Spleen (tissue), 11 donors: ENCODE measurements around the gene LZTFL1. TPM values are rescaled to one million over a fixed set of nuclear protein-coding genes. Genes with fewer than 3 reads are reported as not detected.

Experiments
- DNase-seq: peaks from one replicate; pipeline ENCODE4 v3.0.0-alpha.2; 2020
- H3K27ac ChIP-seq, 8 donors: fragments of 200-600 bp; sonication (generic) in 7 of 8; 1 replicate in 4 of 8; 2 replicates in 4 of 8; pipeline versions ENCODE4 v1.5.0 to v1.8.0; 2016 to 2021; ENCODE audit warnings: inconsistent platforms in 4 of 8, mild to moderate bottlenecking in 4 of 8, moderate library complexity in 1 of 8
- H3K27me3 ChIP-seq, 7 donors: fragments of 200-600 bp; sonication (generic) in 6 of 7; replicated peaks in 1 of 7; 1 replicate in 4 of 7; 2 replicates in 3 of 7; pipeline versions ENCODE4 v1.5.0 to v1.8.0; 2016 to 2021; ENCODE audit warnings: inconsistent platforms in 3 of 7, mild to moderate bottlenecking in 1 of 7
- H3K36me3 ChIP-seq, 6 donors: fragments of 200-600 bp; sonication (generic) in 5 of 6; 1 replicate in 4 of 6; 2 replicates in 2 of 6; pipeline versions ENCODE4 v1.5.0 to v1.8.0; 2016 to 2021; ENCODE audit warnings: inconsistent platforms in 2 of 6
- H3K4me1 ChIP-seq, 6 donors: fragments of 200-600 bp; sonication (generic) in 5 of 6; 1 replicate in 3 of 6; 2 replicates in 3 of 6; pipeline versions ENCODE4 v1.5.0 to v1.8.0; 2016 to 2021; ENCODE audit warnings: inconsistent platforms in 3 of 6
- H3K4me3 ChIP-seq, 8 donors: fragments of 200-600 bp; sonication (generic) in 7 of 8; 1 replicate in 4 of 8; 2 replicates in 4 of 8; pipeline versions ENCODE4 v1.5.0 to v1.8.0; 2016 to 2021; ENCODE audit warnings: inconsistent platforms in 4 of 8, mild to moderate bottlenecking in 4 of 8, moderate library complexity in 2 of 8
- H3K9me3 ChIP-seq, 8 donors: fragments of 200-600 bp; sonication (generic) in 7 of 8; 1 replicate in 4 of 8; 2 replicates in 4 of 8; pipeline versions ENCODE4 v1.5.0 to v1.8.0; 2016 to 2021; ENCODE audit warnings: inconsistent platforms in 4 of 8
- POLR2A ChIP-seq, 3 donors: fragments of 450-650 bp; IDR thresholded peaks; one replicate each; pipeline ENCODE4 v1.5.1; 2017; ENCODE audit warnings: antibody characterized with exemption in 3 of 3, mild to moderate bottlenecking in 1 of 3
- POLR2AphosphoS5 ChIP-seq, 3 donors: sonication (generic); formaldehyde crosslinking; IDR thresholded peaks; one replicate each; pipeline ENCODE4 v1.5.1; 2017; ENCODE audit warnings: antibody characterized with exemption in 3 of 3
- WGBS, 5 donors: extraction: QIAGEN DNeasy Blood & Tissue Kit in 3 of 5; methylation state at CpG; one replicate each; pipeline versions ENCODE4 v1.1.5 to v1.1.7; 2013 to 2018; 5-methylcytosine and 5-hydroxymethylcytosine counted together
- intact Hi-C: fragments of 100-400 bp; cut with DNase I; formaldehyde crosslinking; loops from one replicate; pipeline ENCODE4 v1.15.0; 2023; ENCODE audit warnings: low total_unique reads
- polyA plus RNA-seq, 3 donors: library from polyadenylated mRNA; stranded (reverse); fragments of 200-250 nt; gene quantifications; one replicate each; pipeline ENCODE4 v1.2.1, GENCODE V29; 2013
- total RNA-seq, 7 donors: library from RNA; depleted of rRNA in 3 of 7; stranded (reverse); fragments of >200 nt in 3 of 7; fragmentation: NEBNext Ultra II Directional in 4 of 7; extraction: Animal tissue kit (Norgen Biotek cat#: 25700) in 4 of 7; gene quantifications; one replicate each; pipeline versions ENCODE4 v1.1.0 to v1.2.1, GENCODE V29; 2016 to 2021
- TF ChIP-seq, protein P1 (sequence below), 11 experiments: fragments of 200-600 bp in 7 of 11; fragments of 450-650 bp in 4 of 11; sonication (generic) in 4 of 11; IDR thresholded peaks in 8 of 11; conservative IDR thresholded peaks in 3 of 11; 1 replicate in 7 of 11; 2 replicates in 4 of 11; pipeline versions ENCODE4 v1.4.0 to v1.8.0; 2016 to 2021; ENCODE audit warnings: antibody characterized with exemption in 11 of 11, inconsistent platforms in 4 of 11, mild to moderate bottlenecking in 1 of 11
- donor health status: healthy with polysubstance abuse.
- donor health status: DM: no; HTN: no; CAD: no; lungs with moderate emphysema.
- donor health status: DM: no; HTN: no; CAD: no.
- donor health status: Bipolar disorder and iron deficiency.
- donor health status: healthy.
- donor health status: DM: no; HTN: no; CAD: no.
- donor health status: DM: yes; HTN: yes; CAD: no.

LZTFL1 gene
- total and polyA plus RNA-seq, 10 donors: 6.5 to 22.9 (median 15.5) TPM

DNA sequence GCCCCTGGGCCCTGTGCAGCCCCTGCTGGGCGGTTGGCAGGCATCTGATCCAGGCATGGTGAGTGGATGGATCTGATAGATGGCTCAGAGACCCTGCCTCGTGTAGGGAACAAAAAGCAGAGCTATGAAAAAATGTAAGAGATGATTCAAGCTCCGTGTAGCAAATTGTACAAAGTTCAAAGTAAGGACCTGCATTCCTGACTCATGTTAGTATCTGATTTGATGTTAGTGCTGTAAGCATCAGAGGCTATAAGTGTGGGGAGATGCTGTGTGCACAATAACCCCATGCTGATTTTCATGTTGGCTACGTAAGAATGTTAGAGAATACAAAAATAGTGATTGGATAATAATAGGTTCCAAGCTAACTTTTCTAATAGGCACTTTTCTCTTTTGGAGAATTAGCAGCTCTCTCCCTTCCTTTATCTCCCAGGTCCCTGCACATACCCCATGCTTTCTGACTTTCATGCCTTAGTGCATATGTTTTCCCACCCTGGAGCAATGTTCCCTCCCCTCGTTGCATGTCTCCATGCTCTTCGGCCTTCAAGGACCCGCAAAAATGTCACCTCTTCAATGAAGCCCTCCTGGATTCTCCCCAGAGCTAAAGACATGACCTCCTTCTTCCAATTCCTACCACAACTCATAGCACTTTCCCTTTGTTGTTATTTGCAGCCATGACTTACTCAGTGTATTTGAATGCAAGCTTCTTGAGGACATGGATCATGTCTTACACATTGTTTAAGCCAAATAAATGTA, 46.0 kb upstream of the LZTFL1 start:
- TF ChIP-seq, protein P1, sequence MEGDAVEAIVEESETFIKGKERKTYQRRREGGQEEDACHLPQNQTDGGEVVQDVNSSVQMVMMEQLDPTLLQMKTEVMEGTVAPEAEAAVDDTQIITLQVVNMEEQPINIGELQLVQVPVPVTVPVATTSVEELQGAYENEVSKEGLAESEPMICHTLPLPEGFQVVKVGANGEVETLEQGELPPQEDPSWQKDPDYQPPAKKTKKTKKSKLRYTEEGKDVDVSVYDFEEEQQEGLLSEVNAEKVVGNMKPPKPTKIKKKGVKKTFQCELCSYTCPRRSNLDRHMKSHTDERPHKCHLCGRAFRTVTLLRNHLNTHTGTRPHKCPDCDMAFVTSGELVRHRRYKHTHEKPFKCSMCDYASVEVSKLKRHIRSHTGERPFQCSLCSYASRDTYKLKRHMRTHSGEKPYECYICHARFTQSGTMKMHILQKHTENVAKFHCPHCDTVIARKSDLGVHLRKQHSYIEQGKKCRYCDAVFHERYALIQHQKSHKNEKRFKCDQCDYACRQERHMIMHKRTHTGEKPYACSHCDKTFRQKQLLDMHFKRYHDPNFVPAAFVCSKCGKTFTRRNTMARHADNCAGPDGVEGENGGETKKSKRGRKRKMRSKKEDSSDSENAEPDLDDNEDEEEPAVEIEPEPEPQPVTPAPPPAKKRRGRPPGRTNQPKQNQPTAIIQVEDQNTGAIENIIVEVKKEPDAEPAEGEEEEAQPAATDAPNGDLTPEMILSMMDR (IDR thresholded peaks at IDR 0.05 in 8 of 11, conservative IDR thresholded peaks at IDR 0.05 in 3 of 11): no peak
- TF ChIP-seq POLR2AphosphoS5 (IDR thresholded peaks at IDR 0.05) (no peak), POLR2A (IDR thresholded peaks at IDR 0.05) (no peak)
- Histone ChIP-seq H3K36me3 (no peaks in the 10 kb centered on the region), H3K27ac (peak overlapping the region in 1 of 8 donors; percentile 8), H3K9me3 (no peaks in the 10 kb centered on the region), H3K27me3 (no peaks in the 10 kb centered on the region), H3K4me1 (peaks cover 2 to 39% (median 10%) of the 10 kb centered on the region in 6 donors), H3K4me3 (peak overlapping the region in 1 of 8 donors; percentile 3)
- 69 to 85% (median 73%) methylated on average over 7 of the region's 7 CpGs for WGBS, 5 donors
- intact Hi-C loops: no loop called here
- DNase-seq: no peak

DNA sequence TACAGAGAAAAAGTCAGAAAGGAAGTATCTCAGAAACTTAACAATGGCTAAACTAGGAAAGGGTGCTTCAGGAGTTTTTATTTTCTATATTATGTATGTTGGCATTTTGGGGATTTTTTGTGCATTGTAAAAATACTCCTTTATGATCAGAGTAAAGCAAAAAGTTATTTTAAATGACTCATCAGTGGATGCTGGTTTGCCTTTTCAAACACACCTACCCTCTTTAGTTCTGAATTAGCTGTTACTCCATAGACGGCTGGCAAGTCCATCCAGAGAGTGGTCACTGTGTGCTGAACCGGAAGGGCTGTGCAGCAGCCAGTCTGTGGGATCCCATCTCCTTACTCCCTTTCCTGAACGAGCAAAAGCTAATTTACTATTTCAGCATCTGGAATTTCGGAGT, 45.4 kb upstream of the LZTFL1 start:
- H3K4me1 ChIP-seq: peaks cover 2 to 33% (median 9%) of the 10 kb centered on the region in 6 donors
- H3K27me3 ChIP-seq: no peaks in the 10 kb centered on the region
- TF ChIP-seq, protein P1 (IDR thresholded peaks at IDR 0.05 in 8 of 11, conservative IDR thresholded peaks at IDR 0.05 in 3 of 11): no peak
- TF ChIP-seq POLR2A (IDR thresholded peaks at IDR 0.05): no peak
- TF ChIP-seq POLR2AphosphoS5 (IDR thresholded peaks at IDR 0.05): no peak
- no peak for DNase-seq
- H3K9me3 ChIP-seq: no peaks in the 10 kb centered on the region
- H3K27ac ChIP-seq: no peak overlapping the region
- intact Hi-C loops: no loop called here
- 79 to 88% (median 85%) methylated on average over 4 of the region's 4 CpGs for WGBS, 5 donors
- H3K36me3 ChIP-seq: no peaks in the 10 kb centered on the region
- H3K4me3 ChIP-seq: no peak overlapping the region

DNA sequence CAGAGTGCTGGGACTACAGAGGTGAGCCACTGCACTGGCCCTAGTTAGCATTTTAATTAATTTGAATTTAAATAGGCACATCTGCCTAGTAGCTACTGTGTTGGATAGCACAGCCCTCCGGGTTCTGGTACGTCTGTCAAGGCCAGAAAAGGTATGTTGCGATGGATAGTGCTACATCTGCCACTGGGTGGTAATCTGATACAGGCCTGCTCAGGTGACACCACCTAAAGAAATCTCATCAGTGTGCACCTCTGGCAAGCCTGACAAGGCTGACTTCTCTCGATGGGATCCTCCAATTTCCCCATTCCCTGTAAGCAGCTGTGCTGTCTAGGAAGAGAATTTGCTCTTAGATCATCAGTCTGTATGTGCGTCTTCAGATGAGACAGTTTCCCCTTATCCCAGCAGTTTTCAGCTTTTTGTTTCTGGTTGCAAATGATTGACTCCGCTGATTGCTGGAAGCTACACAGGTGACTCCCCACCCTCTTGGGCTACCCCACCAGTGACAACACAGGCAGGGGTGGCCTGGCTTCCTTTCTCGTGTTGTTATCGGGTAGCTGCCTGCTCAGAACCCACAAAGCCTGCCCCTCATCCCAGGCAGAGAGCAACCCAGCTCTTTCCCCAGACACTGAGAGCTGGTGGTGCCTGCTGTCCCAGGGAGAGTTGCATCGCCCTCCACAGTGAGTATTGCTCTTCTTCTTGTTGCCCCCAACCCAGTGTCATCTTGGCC, 44.2 kb upstream of the LZTFL1 start, which contains the start of gene CCR9:
CCR9 (plus strand) TSS at position 565 of the 727 bp plus-strand sequence. CDS start 8,391 bp downstream, outside the sequence.
- TF ChIP-seq POLR2AphosphoS5 (IDR thresholded peaks at IDR 0.05): no peak
- no peak for TF ChIP-seq POLR2A (IDR thresholded peaks at IDR 0.05)
- TF ChIP-seq, protein P1 (IDR thresholded peaks at IDR 0.05 in 8 of 11, conservative IDR thresholded peaks at IDR 0.05 in 3 of 11): no peak
- Histone ChIP-seq H3K4me1 (peaks cover 6 to 34% (median 13%) of the 10 kb centered on the region in 6 donors), H3K27ac (no peak within 1 kb of the TSS), H3K4me3 (no peak within 1 kb of the TSS), H3K36me3 (no peaks in the 10 kb centered on the region), H3K9me3 (no peaks in the 10 kb centered on the region), H3K27me3 (no peaks in the 10 kb centered on the region)
- intact Hi-C loops: no loop called here
- DNase-seq: no peak
- 78 to 92% (median 87%) methylated on average over 9 of the region's 9 CpGs for WGBS, 5 donors
